Measurements from ENCODE around the gene TNS1. TPM values are rescaled to one million over a fixed set of nuclear protein-coding genes. Genes with fewer than 3 reads are reported as not detected.
A peak's percentile ranks its signal among the peaks of the same experiment; 100 is the strongest.

The TNS1 gene
- total and polyA plus RNA-seq, 10 of the 15 experiments (the other 5 are each of a cell fraction or from before 2014, with no cell fraction given): 0.05 to 0.44 TPM; not detected in 8

- in situ Hi-C loops (cut with MboI) (no loop called here), intact Hi-C loops (cut with micrococcal nuclease; ENCODE audit: unreplicated experiment) (no loop called here)
- TF ChIP-seq NR2C2 (IDR thresholded peaks at IDR 0.05; ENCODE audit: borderline replicate concordance, control insufficient read depth, insufficient read length, low read depth) (no peak), EED (IDR thresholded peaks at IDR 0.05; ENCODE audit: low read depth) (no peak)
- SMC1A ChIA-PET (ENCODE audit: uncharacterized antibody, unreplicated experiment): interaction anchor here (0.6 to 3.5 kb wide), 4 partner anchors 16 to 780 kb away, joined by 3 to 13 read pairs (median 3); no protein-coding TSS in a partner anchor
- CTCF ChIA-PET: interaction anchor here (1.6 to 2.2 kb wide), 2 partner anchors 13 to 21 kb away, joined by 6 to 7 read pairs; partner anchors contain the start of gene RUFY4
- Histone ChIP-seq H3K36me3 (ENCODE audit: control insufficient read depth in 2 of 2, insufficient read depth in 2 of 2, low read length in 1 of 2) (no peaks in the 10 kb centered on the region), H3K9ac (ENCODE audit: control insufficient read depth, insufficient read depth, low read length) (no peak overlapping the region), H3K4me1 (ENCODE audit: control insufficient read depth, insufficient read depth, low read length) (peaks cover 12% of the 10 kb centered on the region; the same call in 1 of the 2 replicates), H3K4me3 (no peak overlapping the region), H3K79me2 (ENCODE audit: control insufficient read depth, insufficient read depth, low read length) (no peaks in the 10 kb centered on the region), H2AFZ (ENCODE audit: control insufficient read depth, low read depth, low read length) (no peak overlapping the region), H3K27me3 (replicated peaks in 1 of 2; ENCODE audit: control insufficient read depth in 2 of 2, insufficient read depth in 2 of 2, low read length in 1 of 2) (no peaks in the 10 kb centered on the region), H3K9me3 (replicated peaks; ENCODE audit: control insufficient read depth, insufficient read depth, low read length) (peaks cover 20% of the 10 kb centered on the region), H3K4me2 (ENCODE audit: control insufficient read depth, insufficient read depth) (no peak overlapping the region), H4K20me1 (ENCODE audit: control insufficient read depth, insufficient read depth) (no peaks in the 10 kb centered on the region), H3K27ac (ENCODE audit: control insufficient read depth, insufficient read depth) (peak overlapping the region; percentile 81; the same call in 1 of the 2 replicates)
- RAD21 ChIA-PET (ENCODE audit: unreplicated experiment): interaction anchor here (0.6 to 0.9 kb wide), 2 partner anchors 33 to 1550 kb away, joined by 3 to 4 read pairs; no protein-coding TSS in a partner anchor
- DNase-seq (ENCODE audit: low read depth, low spot score) (no peak), FAIRE-seq (no peak), ATAC-seq (peak; percentile 56)
- BruUV-seq (replicated peaks): no TSS peak
- POLR2A ChIA-PET: interaction anchor here (0.6 kb wide), 1 partner anchor 43 kb away, joined by 3 read pairs; no protein-coding TSS in a partner anchor
- WGBS (ENCODE audit: insufficient coverage, insufficient replicate concordance, low lambda C conversion rate, missing lambda C conversion rate): 86% methylated on average over 8 of the region's 8 CpGs
Measured at GRCh38 chr2:218047536-218048225, 44.9 kb upstream of the TNS1 start.

- CTCF ChIA-PET: interaction anchor here (1.2 to 3.1 kb wide), 4 partner anchors 11 to 260 kb away, joined by 3 to 13 read pairs (median 6); partner anchors contain the start of gene RUFY4
- intact Hi-C loops (cut with micrococcal nuclease; ENCODE audit: unreplicated experiment) (no loop called here), in situ Hi-C loops (cut with MboI) (no loop called here)
- no peaks in the 10 kb centered on the region for H3K79me2 ChIP-seq (ENCODE audit: control insufficient read depth, insufficient read depth, low read length)
- peak overlapping the region; percentile 23; the same call in 1 of the 2 replicates for H2AFZ ChIP-seq (ENCODE audit: control insufficient read depth, low read depth, low read length)
- H3K4me2 ChIP-seq (ENCODE audit: control insufficient read depth, insufficient read depth): peak overlapping the region; percentile 65
- H4K20me1 ChIP-seq (ENCODE audit: control insufficient read depth, insufficient read depth): no peaks in the 10 kb centered on the region
- no TSS peak for BruUV-seq (replicated peaks)
- ATAC-seq (peak; percentile 94), FAIRE-seq (no peak), DNase-seq (ENCODE audit: low read depth, low spot score) (peak; percentile 70)
- H3K36me3 ChIP-seq (ENCODE audit: control insufficient read depth in 2 of 2, insufficient read depth in 2 of 2, low read length in 1 of 2): no peaks in the 10 kb centered on the region
- peak overlapping the region; percentile 81 for H3K27ac ChIP-seq (ENCODE audit: control insufficient read depth, insufficient read depth)
- POLR2A ChIA-PET: interaction anchor here (1.5 kb wide), 1 partner anchor 10 kb away, joined by 3 read pairs; no protein-coding TSS in a partner anchor
- RAD21 ChIA-PET (ENCODE audit: unreplicated experiment): interaction anchor here (0.8 to 1.3 kb wide), 3 partner anchors 18 to 261 kb away, joined by 3 to 4 read pairs (median 3); partner anchors contain the start of gene RUFY4
- 0% methylated on average over 4 of the region's 4 CpGs for WGBS (ENCODE audit: insufficient coverage, insufficient replicate concordance, low lambda C conversion rate, missing lambda C conversion rate)
- peak overlapping the region; percentile 13; the same call in 1 of the 2 replicates for H3K9ac ChIP-seq (ENCODE audit: control insufficient read depth, insufficient read depth, low read length)
- peaks cover 21% of the 10 kb centered on the region; the same call in 1 of the 2 replicates for H3K4me1 ChIP-seq (ENCODE audit: control insufficient read depth, insufficient read depth, low read length)
- SMC1A ChIA-PET (ENCODE audit: uncharacterized antibody, unreplicated experiment): interaction anchor here (0.7 to 3.5 kb wide), 4 partner anchors 17 to 35 kb away, joined by 3 to 13 read pairs (median 3); no protein-coding TSS in a partner anchor
- no peaks in the 10 kb centered on the region for H3K27me3 ChIP-seq (replicated peaks in 1 of 2; ENCODE audit: control insufficient read depth in 2 of 2, insufficient read depth in 2 of 2, low read length in 1 of 2)
- H3K9me3 ChIP-seq (replicated peaks; ENCODE audit: control insufficient read depth, insufficient read depth, low read length): peaks cover 26% of the 10 kb centered on the region
- H3K4me3 ChIP-seq: no peak overlapping the region
- TF ChIP-seq ZSCAN29 (IDR thresholded peaks at IDR 0.05) (no peak), ZNF384 (IDR thresholded peaks at IDR 0.05; ENCODE audit: borderline replicate concordance, low read depth, low read length) (peak; percentile 51; the same call in 1 of the 2 replicates), CEBPB (IDR thresholded peaks at IDR 0.05; ENCODE audit: borderline replicate concordance in 1 of 2, low read depth in 2 of 2, low read length in 2 of 2) (no peak), RELA (IDR thresholded peaks at IDR 0.05; ENCODE audit: borderline replicate concordance, partially characterized antibody) (no peak), CEBPZ (IDR thresholded peaks at IDR 0.05; ENCODE audit: low read depth, low read length) (no peak), RAD21 (IDR thresholded peaks at IDR 0.05; ENCODE audit: insufficient read depth, low read depth, low read length) (no peak), TCF7 (IDR thresholded peaks at IDR 0.05; ENCODE audit: borderline replicate concordance) (no peak), CREM (IDR thresholded peaks at IDR 0.05; ENCODE audit: low read depth) (0 out of 2 replicates have a peak, but pooled peaks have one; percentile 20)
Measured at GRCh38 chr2:218046238-218046637, 43.4 kb upstream of the TNS1 start.
